HS-27A (cell line): ENCODE measurements around the gene CNMD.

Experiments used
- DNase-seq: peaks from one replicate; pipeline ENCODE4 v3.0.0-alpha.2; 2012; ENCODE audit warnings: low read depth, missing footprints

The CNMD gene

GRCh38 chr13:52739468-52740071 is at the start of gene CNMD:
Gene CNMD, minus strand, starts transcription at chr13:52739820. Its CDS starts 119 bp downstream, at chr13:52739701.
- DNase-seq: no peak

GRCh38 chr13:52788011-52788410 is 48.4 kb upstream of the CNMD start:
- DNase-seq: no peak

GRCh38 chr13:52787235-52787634 is 47.6 kb upstream of the CNMD start:
- DNase-seq: no peak

GRCh38 chr13:52786766-52787165 is 47.1 kb upstream of the CNMD start:
- no peak for DNase-seq

GRCh38 chr13:52785739-52786138 is 46.1 kb upstream of the CNMD start:
- DNase-seq: no peak

GRCh38 chr13:52784591-52785340 is 45.1 kb upstream of the CNMD start:
- no peak for DNase-seq

- no peak for DNase-seq
These were observed 44.3 kb upstream of the CNMD start for GRCh38 chr13:52783943-52784342.

- no peak for DNase-seq
These were observed 43.1 kb upstream of the CNMD start for GRCh38 chr13:52782471-52783448.

GRCh38 chr13:52780611-52781010 is 41.0 kb upstream of the CNMD start:
- no peak for DNase-seq

- no peak for DNase-seq
These were observed 40.5 kb upstream of the CNMD start for GRCh38 chr13:52780092-52780491.

GRCh38 chr13:52779103-52779502 is 39.5 kb upstream of the CNMD start:
- DNase-seq: no peak

- no peak for DNase-seq
These were observed 37.1 kb upstream of the CNMD start for GRCh38 chr13:52776726-52777125.

- no peak for DNase-seq
These were observed 35.9 kb upstream of the CNMD start for GRCh38 chr13:52775511-52775910.

GRCh38 chr13:52767949-52768516 is 28.4 kb upstream of the CNMD start:
- DNase-seq: no peak

GRCh38 chr13:52765611-52766390 is 26.2 kb upstream of the CNMD start:
- DNase-seq: no peak

GRCh38 chr13:52760077-52760476 is 20.5 kb upstream of the CNMD start:
- DNase-seq: no peak

- no peak for DNase-seq
These were observed 18.5 kb upstream of the CNMD start for GRCh38 chr13:52758114-52758513.

- no peak for DNase-seq
These were observed 11.6 kb upstream of the CNMD start for GRCh38 chr13:52751196-52751595.

- DNase-seq: no peak
These were observed 11.1 kb upstream of the CNMD start for GRCh38 chr13:52750713-52751112.

GRCh38 chr13:52749419-52749818 is 9.8 kb upstream of the CNMD start:
- DNase-seq: no peak

GRCh38 chr13:52746141-52746540 is 6.5 kb upstream of the CNMD start:
- no peak for DNase-seq
